ENCODE measurements around the gene HSFX2.
"Not testable (repeated sequence)": the region's sequence is repeated elsewhere in the genome, so short reads cannot be mapped to it uniquely, and the experiment has no call there.

The HSFX2 gene

DNA sequence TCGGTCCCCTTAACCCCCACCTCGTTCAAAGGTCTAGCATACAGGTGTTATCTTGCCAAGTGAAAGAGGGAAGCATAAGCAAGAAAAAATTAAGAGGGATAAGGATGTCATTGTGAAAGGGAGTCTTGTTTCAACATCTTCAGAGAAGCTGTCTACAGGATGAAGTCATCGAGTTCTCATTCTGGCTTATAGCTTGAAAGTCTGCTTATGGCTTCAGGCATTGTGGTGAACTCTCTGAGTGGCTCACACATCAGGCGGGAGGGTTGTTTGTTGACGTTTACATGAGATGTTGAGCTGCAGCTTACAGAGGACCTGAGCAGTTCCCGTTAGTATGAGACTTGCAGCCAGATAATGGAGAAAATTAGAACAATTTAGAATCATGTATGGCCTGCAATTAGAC lies 24.4 kb downstream of the HSFX2 start:
- Histone ChIP-seq H3K36me3 (ENCODE audit: insufficient read depth, low read length) (no peaks in the 10 kb centered on the region), H3K9me3 (ENCODE audit: low read depth, low read length) (no peaks in the 10 kb centered on the region), H3K27ac (no peak overlapping the region), H3K9ac (ENCODE audit: insufficient read length) (no peak overlapping the region), H3K4me3 (no peak overlapping the region)
- TF ChIP-seq POLR2AphosphoS5 (IDR thresholded peaks at IDR 0.05; ENCODE audit: borderline replicate concordance, low read depth, low read length) = no peak
- TF ChIP-seq EZH2 (IDR thresholded peaks at IDR 0.05) = no peak
- TF ChIP-seq FOXP2 (optimal IDR thresholded peaks at IDR 0.05; ENCODE audit: control extremely low read depth, extremely low read length, insufficient read depth) = no peak
- DNase-seq (ENCODE audit: low read depth, low spot score) = no peak

DNA sequence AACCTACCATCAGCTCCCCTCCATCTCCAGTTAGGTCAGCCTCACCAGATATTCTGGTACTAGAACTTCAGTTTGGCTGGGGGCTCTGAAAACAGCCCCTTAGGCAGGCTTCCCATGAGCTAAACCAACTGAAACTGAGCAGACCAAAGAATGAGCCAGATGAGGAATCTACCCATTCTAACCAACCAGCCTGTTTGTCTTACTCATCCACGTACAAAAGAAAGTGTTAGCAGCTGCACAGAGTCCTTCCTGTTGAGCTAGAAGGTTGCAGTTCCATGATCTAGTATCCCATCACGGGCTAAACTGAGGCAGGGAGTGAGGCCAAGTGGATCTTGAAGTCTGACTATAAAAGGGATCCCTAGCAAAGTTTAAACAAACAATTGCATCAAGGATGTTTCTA lies 25.3 kb downstream of the HSFX2 start:
- Histone ChIP-seq H3K9me3 (ENCODE audit: low read depth, low read length) (no peaks in the 10 kb centered on the region), H3K4me3 (no peak overlapping the region), H3K9ac (ENCODE audit: insufficient read length) (no peak overlapping the region), H3K27ac (no peak overlapping the region), H3K36me3 (ENCODE audit: insufficient read depth, low read length) (no peaks in the 10 kb centered on the region)
- DNase-seq (ENCODE audit: low read depth, low spot score) = no peak
- no peak for TF ChIP-seq POLR2AphosphoS5 (IDR thresholded peaks at IDR 0.05; ENCODE audit: borderline replicate concordance, low read depth, low read length)
- no peak for TF ChIP-seq FOXP2 (optimal IDR thresholded peaks at IDR 0.05; ENCODE audit: control extremely low read depth, extremely low read length, insufficient read depth)
- TF ChIP-seq EZH2 (IDR thresholded peaks at IDR 0.05) = no peak

DNA sequence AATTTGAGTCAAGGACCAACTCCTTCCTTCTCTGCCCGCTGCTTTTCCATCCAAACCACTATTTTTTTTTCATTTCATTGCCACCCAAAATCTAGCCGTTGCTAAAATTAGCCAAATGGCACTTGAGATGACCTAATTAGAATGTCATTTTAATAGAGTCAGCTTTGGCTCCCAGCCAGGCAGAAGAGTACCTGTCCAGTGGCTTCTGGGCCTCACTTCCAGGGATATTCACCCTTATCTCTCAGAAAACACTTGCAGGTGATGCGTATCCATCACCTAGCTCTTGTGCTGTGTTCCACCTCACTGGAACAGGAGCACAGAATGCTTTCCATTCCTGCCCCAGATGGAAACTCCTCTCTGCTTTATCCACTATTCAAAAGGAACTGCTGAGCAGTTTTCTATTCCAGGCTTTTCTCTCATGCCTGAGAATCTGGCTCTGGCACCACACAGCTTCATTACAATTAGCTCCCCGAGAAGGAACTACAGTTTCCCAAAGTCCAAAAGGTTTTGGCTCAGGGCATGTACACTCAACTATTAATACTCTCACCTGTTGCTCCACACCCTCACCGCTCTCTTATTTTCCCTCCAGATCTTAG lies 26.3 kb downstream of the HSFX2 start:
- DNase-seq (ENCODE audit: low read depth, low spot score) = no peak
- no peak overlapping the region for H3K9ac ChIP-seq (ENCODE audit: insufficient read length)
- TF ChIP-seq FOXP2 (optimal IDR thresholded peaks at IDR 0.05; ENCODE audit: control extremely low read depth, extremely low read length, insufficient read depth) = no peak
- TF ChIP-seq POLR2AphosphoS5 (IDR thresholded peaks at IDR 0.05; ENCODE audit: borderline replicate concordance, low read depth, low read length) = no peak
- no peak for TF ChIP-seq EZH2 (IDR thresholded peaks at IDR 0.05)
- no peak overlapping the region for H3K4me3 ChIP-seq
- no peak overlapping the region for H3K27ac ChIP-seq
- no peaks in the 10 kb centered on the region for H3K36me3 ChIP-seq (ENCODE audit: insufficient read depth, low read length)
- H3K9me3 ChIP-seq (ENCODE audit: low read depth, low read length) = no peaks in the 10 kb centered on the region

DNA sequence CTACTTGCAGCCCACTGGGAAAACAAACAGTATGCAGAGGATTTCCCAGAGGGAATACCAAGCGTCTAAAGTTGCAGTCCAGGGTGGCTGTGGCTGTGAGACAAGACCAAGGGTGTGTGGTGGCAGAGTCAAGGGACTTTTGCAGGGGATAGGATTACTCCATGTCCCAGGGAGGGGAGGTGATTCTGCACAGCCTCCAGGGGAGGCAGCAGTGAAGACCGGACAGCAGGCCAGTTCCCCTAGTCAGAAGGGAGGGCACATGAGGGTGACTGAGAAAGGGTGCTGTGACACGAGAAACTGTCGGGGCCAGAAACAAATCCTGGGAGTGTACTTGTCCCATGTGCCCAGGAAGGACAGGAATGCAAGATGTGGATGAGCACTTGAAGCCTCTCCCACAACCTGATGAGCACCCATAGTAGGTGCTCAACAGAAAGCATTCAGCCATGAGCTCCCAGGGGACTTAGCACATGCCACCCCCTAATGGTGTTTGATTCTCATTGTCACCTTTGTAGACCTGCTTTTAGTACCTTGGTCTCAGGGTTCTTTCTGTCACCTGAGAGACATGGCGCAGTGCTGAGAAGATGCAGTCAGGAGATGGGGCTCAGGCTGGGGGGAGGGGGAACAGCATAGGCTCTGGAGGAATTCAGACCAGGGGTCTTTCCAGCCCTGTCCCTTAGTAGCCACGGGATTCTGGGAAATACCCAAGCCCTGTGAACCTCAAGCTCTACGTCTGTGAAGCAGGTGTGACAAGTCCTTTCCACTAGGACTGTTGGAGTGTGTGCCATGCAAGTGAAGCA lies 27.3 kb downstream of the HSFX2 start:
- Histone ChIP-seq H3K9me3 (ENCODE audit: low read depth, low read length) (no peaks in the 10 kb centered on the region), H3K27ac (no peak overlapping the region), H3K4me3 (no peak overlapping the region), H3K9ac (ENCODE audit: insufficient read length) (no peak overlapping the region), H3K36me3 (ENCODE audit: insufficient read depth, low read length) (no peaks in the 10 kb centered on the region)
- TF ChIP-seq FOXP2 (optimal IDR thresholded peaks at IDR 0.05; ENCODE audit: control extremely low read depth, extremely low read length, insufficient read depth) = no peak
- TF ChIP-seq POLR2AphosphoS5 (IDR thresholded peaks at IDR 0.05; ENCODE audit: borderline replicate concordance, low read depth, low read length) = no peak
- no peak for TF ChIP-seq EZH2 (IDR thresholded peaks at IDR 0.05)
- DNase-seq (ENCODE audit: low read depth, low spot score) = no peak

DNA sequence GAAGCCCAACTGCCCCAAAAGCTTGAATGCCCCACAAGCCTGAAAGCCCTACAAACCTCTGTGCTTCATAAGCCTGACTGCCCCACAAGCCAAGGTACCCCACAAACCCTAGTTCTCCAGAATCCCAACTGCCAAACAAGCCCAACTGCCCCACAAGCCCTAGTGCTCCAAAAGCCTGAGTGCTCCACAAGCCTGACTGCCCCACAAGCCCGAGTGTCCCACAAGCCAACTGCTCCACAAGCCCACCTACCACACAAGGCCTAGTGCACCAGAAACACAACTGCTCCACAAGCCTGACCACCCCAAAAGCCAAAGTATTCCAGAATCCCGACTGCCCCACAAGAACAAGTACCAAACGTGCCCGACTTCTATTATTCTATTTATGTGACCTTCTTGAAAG lies 31.8 kb downstream of the HSFX2 start:
- Histone ChIP-seq H3K27ac (no peak overlapping the region), H3K9me3 (ENCODE audit: low read depth, low read length) (no peaks in the 10 kb centered on the region), H3K36me3 (ENCODE audit: insufficient read depth, low read length) (no peaks in the 10 kb centered on the region), H3K9ac (ENCODE audit: insufficient read length) (no peak overlapping the region), H3K4me3 (no peak overlapping the region)
- no peak for DNase-seq (ENCODE audit: low read depth, low spot score)
- TF ChIP-seq POLR2AphosphoS5 (IDR thresholded peaks at IDR 0.05; ENCODE audit: borderline replicate concordance, low read depth, low read length) = no peak
- TF ChIP-seq EZH2 (IDR thresholded peaks at IDR 0.05) = no peak
- TF ChIP-seq FOXP2 (optimal IDR thresholded peaks at IDR 0.05; ENCODE audit: control extremely low read depth, extremely low read length, insufficient read depth) = no peak

DNA sequence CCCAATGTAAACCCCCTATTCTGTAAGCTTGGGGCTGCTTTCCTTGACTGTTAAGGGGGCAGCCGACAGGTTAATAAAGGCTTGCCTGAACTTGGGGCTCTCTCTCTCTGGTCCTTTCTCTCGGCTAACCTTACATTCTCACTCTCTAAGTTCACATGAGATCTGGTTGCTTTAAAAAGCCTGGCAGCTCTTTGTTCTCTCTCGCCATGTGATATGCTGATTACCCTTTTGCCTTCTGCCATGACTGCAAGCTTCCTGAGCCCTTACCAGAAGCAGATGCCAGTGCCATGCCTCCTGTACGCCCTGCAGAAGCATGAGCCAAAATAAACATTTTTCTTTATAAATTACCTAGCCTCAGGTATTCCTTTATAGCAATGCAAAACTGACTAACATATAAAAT lies 39.9 kb downstream of the HSFX2 start:
- not testable (repeated sequence) for H3K36me3 ChIP-seq (ENCODE audit: insufficient read depth, low read length); H3K9me3 ChIP-seq (ENCODE audit: low read depth, low read length); H3K4me3 ChIP-seq; H3K27ac ChIP-seq; H3K9ac ChIP-seq (ENCODE audit: insufficient read length); DNase-seq (ENCODE audit: low read depth, low spot score)

DNA sequence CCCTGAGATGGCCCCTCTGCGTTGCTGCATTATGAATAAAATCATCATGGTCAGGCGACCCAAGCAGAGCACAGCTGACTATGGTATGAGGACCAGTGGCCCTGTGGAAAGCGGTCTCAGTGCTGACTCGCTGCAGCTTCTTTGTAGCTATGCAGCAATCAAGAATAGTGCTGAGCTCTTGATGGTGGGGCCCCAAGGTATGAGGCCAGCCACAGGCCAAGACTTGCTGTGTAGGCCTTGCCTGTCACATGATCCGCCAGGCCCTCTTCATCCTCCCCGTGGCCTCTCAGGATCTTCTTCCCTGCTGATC lies 43.2 kb downstream of the HSFX2 start:
- H3K36me3 ChIP-seq (ENCODE audit: insufficient read depth, low read length); H3K27ac ChIP-seq; H3K9me3 ChIP-seq (ENCODE audit: low read depth, low read length); DNase-seq (ENCODE audit: low read depth, low spot score); H3K4me3 ChIP-seq; H3K9ac ChIP-seq (ENCODE audit: insufficient read length): not testable (repeated sequence)

DNA sequence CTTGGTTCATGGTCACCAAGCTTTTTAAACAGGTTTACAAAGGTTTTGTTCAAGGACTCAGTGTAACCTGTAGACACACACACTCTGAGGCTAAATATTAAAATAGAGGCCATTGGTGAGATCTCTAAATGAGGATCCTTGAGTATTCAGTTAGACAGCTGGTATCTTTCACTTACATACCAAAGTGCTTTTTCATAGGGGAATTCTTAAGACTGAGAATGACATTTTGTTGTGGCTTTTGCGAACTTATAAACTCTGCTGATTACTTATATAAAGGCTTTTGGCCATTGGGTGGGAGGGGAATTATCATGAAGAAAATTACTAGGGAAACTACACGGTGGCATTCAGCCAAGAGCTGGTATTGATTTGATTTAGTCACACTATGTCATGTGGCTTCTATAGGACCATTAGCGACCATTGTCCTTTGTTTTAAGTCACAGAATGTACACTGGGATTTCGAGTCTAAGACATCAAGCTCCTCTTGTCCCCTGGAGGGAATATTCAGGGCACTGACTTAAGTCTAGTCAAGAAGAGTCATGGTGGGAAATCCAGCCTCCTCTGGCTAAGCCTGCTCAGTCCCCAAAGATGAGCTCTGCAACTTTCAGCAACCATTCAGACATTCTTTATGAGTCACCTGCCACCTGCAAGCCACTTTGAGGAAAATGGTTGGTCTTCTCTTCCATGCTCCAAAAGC lies 43.7 kb downstream of the HSFX2 start:
- not testable (repeated sequence) for H3K9ac ChIP-seq (ENCODE audit: insufficient read length); H3K9me3 ChIP-seq (ENCODE audit: low read depth, low read length); H3K4me3 ChIP-seq; DNase-seq (ENCODE audit: low read depth, low spot score); H3K27ac ChIP-seq; H3K36me3 ChIP-seq (ENCODE audit: insufficient read depth, low read length)

DNA sequence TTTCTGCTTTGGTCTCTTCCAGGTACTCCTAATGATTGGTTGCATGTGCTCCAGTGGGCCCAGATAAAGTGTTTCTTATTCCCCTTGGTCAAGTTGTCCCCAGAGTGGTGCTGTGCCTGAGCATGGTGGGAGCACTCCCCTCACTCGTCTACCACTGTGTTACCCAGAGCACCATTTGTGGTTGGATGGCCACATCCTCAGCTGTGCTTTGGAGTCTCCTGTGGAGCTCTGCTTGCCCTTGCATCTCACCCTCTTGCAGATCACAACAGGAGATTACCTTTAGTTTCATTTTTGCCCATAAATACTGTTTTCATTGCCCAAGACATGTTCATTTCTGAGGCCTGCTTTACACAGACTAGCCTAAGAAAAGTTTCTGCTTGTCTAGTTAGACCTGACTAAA lies 44.7 kb downstream of the HSFX2 start:
- H3K4me3 ChIP-seq; H3K36me3 ChIP-seq (ENCODE audit: insufficient read depth, low read length); H3K27ac ChIP-seq; DNase-seq (ENCODE audit: low read depth, low spot score); H3K9ac ChIP-seq (ENCODE audit: insufficient read length); H3K9me3 ChIP-seq (ENCODE audit: low read depth, low read length): not testable (repeated sequence)

DNA sequence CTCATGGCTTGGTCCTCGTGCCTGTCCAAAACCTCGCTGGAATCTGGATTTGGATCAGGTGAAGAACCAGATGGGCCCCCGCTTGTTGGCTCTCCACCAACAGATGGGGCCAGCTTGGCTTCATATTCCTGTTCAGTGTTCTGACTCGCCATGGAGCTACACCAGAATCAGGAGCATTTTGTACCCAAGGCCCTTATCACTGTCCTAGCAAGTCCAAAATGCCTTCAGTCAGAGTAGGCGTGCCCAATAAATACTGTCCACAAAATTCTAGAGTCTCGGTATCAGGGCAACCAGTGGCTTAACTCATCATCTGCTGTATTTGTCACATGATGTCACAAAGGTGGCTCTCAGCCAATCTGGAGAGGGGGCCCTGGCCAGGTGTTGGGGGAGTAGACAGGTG lies 45.4 kb downstream of the HSFX2 start, which contains the start of gene HSFX3:
Gene HSFX3, minus strand, starts transcription at position 224 of the 400 bp plus-strand sequence. Its CDS starts 72 bp downstream, at position 152.
- not testable (repeated sequence) for DNase-seq (ENCODE audit: low read depth, low spot score); H3K27ac ChIP-seq; H3K9me3 ChIP-seq (ENCODE audit: low read depth, low read length); H3K9ac ChIP-seq (ENCODE audit: insufficient read length); H3K36me3 ChIP-seq (ENCODE audit: insufficient read depth, low read length); H3K4me3 ChIP-seq

DNA sequence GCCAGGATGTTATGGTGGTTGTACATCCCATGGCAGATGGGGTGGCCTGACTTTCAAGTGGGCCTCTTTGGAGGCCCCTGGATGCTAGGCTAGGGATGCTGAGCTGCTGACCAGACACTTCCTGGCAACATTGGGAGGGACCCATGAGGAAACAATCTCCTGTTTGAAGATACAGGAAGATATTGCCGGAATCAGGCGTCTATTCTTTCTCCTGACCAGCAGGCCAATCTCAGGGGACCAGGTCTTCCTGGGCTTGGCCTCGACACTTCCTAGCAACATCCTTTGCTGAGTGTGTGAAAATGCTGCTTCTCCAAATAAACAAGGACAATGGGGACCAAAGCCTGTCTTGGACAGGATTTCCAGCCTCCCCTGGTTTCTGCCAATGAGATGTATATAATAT lies 47.3 kb downstream of the HSFX2 start:
- not testable (repeated sequence) for H3K4me3 ChIP-seq; H3K9ac ChIP-seq (ENCODE audit: insufficient read length); H3K27ac ChIP-seq; DNase-seq (ENCODE audit: low read depth, low spot score); H3K36me3 ChIP-seq (ENCODE audit: insufficient read depth, low read length); H3K9me3 ChIP-seq (ENCODE audit: low read depth, low read length)

DNA sequence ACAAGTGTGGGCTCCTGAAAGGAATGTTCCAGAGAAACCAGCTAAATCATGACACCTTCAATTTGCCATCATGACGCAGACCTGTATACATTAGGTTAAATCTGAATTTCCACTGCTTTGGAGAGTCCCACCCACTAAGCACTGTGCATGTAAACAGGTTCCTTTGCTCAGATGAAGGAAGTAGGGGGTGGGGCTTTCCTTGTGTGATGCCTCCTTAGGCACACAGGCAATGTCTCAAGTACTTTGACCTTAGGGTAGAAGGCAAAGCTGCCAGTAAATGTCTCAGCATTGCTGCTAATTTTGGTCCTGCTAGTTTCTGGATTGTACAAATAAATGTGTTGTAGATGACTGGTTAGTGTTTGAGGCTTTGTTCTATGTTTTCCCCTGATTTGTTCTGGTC lies 48.2 kb downstream of the HSFX2 start:
- H3K9ac ChIP-seq (ENCODE audit: insufficient read length); DNase-seq (ENCODE audit: low read depth, low spot score); H3K27ac ChIP-seq; H3K4me3 ChIP-seq; H3K9me3 ChIP-seq (ENCODE audit: low read depth, low read length); H3K36me3 ChIP-seq (ENCODE audit: insufficient read depth, low read length): not testable (repeated sequence)
